Muscle layer of duodenum (tissue), 2 donors: ENCODE data around the gene HDDC3.

Experiments used
- H3K27ac ChIP-seq: one replicate; pipeline ENCODE4 v1.7.0; 2013; ENCODE audit warnings: mild to moderate bottlenecking, low read length
- H3K27me3 ChIP-seq: one replicate; pipeline ENCODE4 v1.7.0; 2013; ENCODE audit warnings: low read depth, mild to moderate bottlenecking, control low read depth, low read length
- H3K36me3 ChIP-seq, 2 donors: one replicate each; pipeline ENCODE4 v1.7.0; 2013; ENCODE audit warnings: low read length in 2 of 2, control low read depth in 1 of 2, mild to moderate bottlenecking in 1 of 2; ENCODE audit not compliant: insufficient read depth in 2 of 2, control insufficient read depth in 1 of 2
- H3K4me1 ChIP-seq, 2 donors: one replicate each; pipeline ENCODE4 v1.7.0; 2013; ENCODE audit warnings: low read length in 2 of 2, mild to moderate bottlenecking in 2 of 2, control low read depth in 1 of 2, moderate library complexity in 1 of 2; ENCODE audit not compliant: insufficient read depth in 2 of 2, control insufficient read depth in 1 of 2
- H3K4me3 ChIP-seq, 2 donors: one replicate each; pipeline ENCODE4 v1.7.0; 2013; ENCODE audit warnings: low read length in 2 of 2, low read depth in 1 of 2, mild to moderate bottlenecking in 1 of 2
- H3K9me3 ChIP-seq, 2 donors: one replicate each; pipeline ENCODE4 v1.7.0; 2013; ENCODE audit warnings: low read length in 2 of 2, control low read depth in 1 of 2, mild to moderate bottlenecking in 1 of 2; ENCODE audit not compliant: control insufficient read depth in 1 of 2
- donor health status: healthy.

The HDDC3 gene

GRCh38 chr15:90931828-90932659 lies at the start of gene HDDC3:
Gene HDDC3, minus strand, starts transcription at chr15:90932549. Its CDS starts 9 bp downstream, at chr15:90932540.
- H3K4me1 ChIP-seq = peaks cover 17 to 36% of the 10 kb centered on the region in 2 donors
- H3K27ac ChIP-seq = peak within 1 kb of the TSS; percentile 96
- no peaks in the 10 kb centered on the region for H3K36me3 ChIP-seq
- H3K4me3 ChIP-seq = peak within 1 kb of the TSS; percentile 68 to 82
- H3K9me3 ChIP-seq = no peaks in the 10 kb centered on the region
- no peaks in the 10 kb centered on the region for H3K27me3 ChIP-seq

GRCh38 chr15:90982135-90982534 lies 49.8 kb upstream of the HDDC3 start:
- Histone ChIP-seq H3K9me3 (no peaks in the 10 kb centered on the region), H3K4me3 (no peak overlapping the region), H3K27me3 (no peaks in the 10 kb centered on the region), H3K4me1 (no peaks in the 10 kb centered on the region), H3K27ac (no peak overlapping the region), H3K36me3 (no peaks in the 10 kb centered on the region)

- Histone ChIP-seq H3K36me3 (no peaks in the 10 kb centered on the region), H3K27ac (no peak overlapping the region), H3K9me3 (no peaks in the 10 kb centered on the region), H3K27me3 (no peaks in the 10 kb centered on the region), H3K4me3 (no peak overlapping the region), H3K4me1 (no peaks in the 10 kb centered on the region)
Measured at GRCh38 chr15:90981681-90982080, 49.3 kb upstream of the HDDC3 start.

- H3K36me3 ChIP-seq = no peaks in the 10 kb centered on the region
- no peak overlapping the region for H3K4me3 ChIP-seq
- H3K27me3 ChIP-seq = no peaks in the 10 kb centered on the region
- no peaks in the 10 kb centered on the region for H3K4me1 ChIP-seq
- H3K27ac ChIP-seq = no peak overlapping the region
- no peaks in the 10 kb centered on the region for H3K9me3 ChIP-seq
Measured at GRCh38 chr15:90979582-90979981, 47.2 kb upstream of the HDDC3 start.

- H3K27me3 ChIP-seq = no peaks in the 10 kb centered on the region
- no peaks in the 10 kb centered on the region for H3K36me3 ChIP-seq
- no peaks in the 10 kb centered on the region for H3K4me1 ChIP-seq
- H3K9me3 ChIP-seq = no peaks in the 10 kb centered on the region
- no peak overlapping the region for H3K4me3 ChIP-seq
- no peak overlapping the region for H3K27ac ChIP-seq
Measured at GRCh38 chr15:90974216-90974615, 41.9 kb upstream of the HDDC3 start.

- Histone ChIP-seq H3K9me3 (no peaks in the 10 kb centered on the region), H3K27ac (no peak overlapping the region), H3K4me1 (no peaks in the 10 kb centered on the region), H3K4me3 (no peak overlapping the region), H3K36me3 (peaks cover 0 to 1% of the 10 kb centered on the region in 2 donors), H3K27me3 (no peaks in the 10 kb centered on the region)
Measured at GRCh38 chr15:90972133-90972532, 39.8 kb upstream of the HDDC3 start.

- Histone ChIP-seq H3K4me1 (no peaks in the 10 kb centered on the region), H3K27me3 (no peaks in the 10 kb centered on the region), H3K4me3 (no peak overlapping the region), H3K9me3 (no peaks in the 10 kb centered on the region), H3K27ac (no peak overlapping the region), H3K36me3 (peaks cover 5 to 13% of the 10 kb centered on the region in 2 donors)
Measured at GRCh38 chr15:90970274-90970673, 37.9 kb upstream of the HDDC3 start.

GRCh38 chr15:90968434-90968833 lies 36.1 kb upstream of the HDDC3 start:
- Histone ChIP-seq H3K9me3 (no peaks in the 10 kb centered on the region), H3K4me1 (no peaks in the 10 kb centered on the region), H3K27me3 (no peaks in the 10 kb centered on the region), H3K4me3 (no peak overlapping the region), H3K27ac (no peak overlapping the region), H3K36me3 (peaks cover 5 to 13% of the 10 kb centered on the region in 2 donors)

GRCh38 chr15:90967206-90967605 lies 34.9 kb upstream of the HDDC3 start:
- Histone ChIP-seq H3K4me3 (no peak overlapping the region), H3K9me3 (no peaks in the 10 kb centered on the region), H3K27ac (no peak overlapping the region), H3K36me3 (peaks cover 5 to 21% of the 10 kb centered on the region in 2 donors), H3K27me3 (no peaks in the 10 kb centered on the region), H3K4me1 (no peaks in the 10 kb centered on the region)

- H3K27ac ChIP-seq = no peak overlapping the region
- H3K27me3 ChIP-seq = no peaks in the 10 kb centered on the region
- peaks cover 15 to 30% of the 10 kb centered on the region in 2 donors for H3K36me3 ChIP-seq
- H3K4me1 ChIP-seq = no peaks in the 10 kb centered on the region
- no peaks in the 10 kb centered on the region for H3K9me3 ChIP-seq
- no peak overlapping the region for H3K4me3 ChIP-seq
Measured at GRCh38 chr15:90966262-90966661, 33.9 kb upstream of the HDDC3 start.

- H3K27me3 ChIP-seq = no peaks in the 10 kb centered on the region
- H3K36me3 ChIP-seq = peaks cover 23 to 35% of the 10 kb centered on the region in 2 donors
- no peak overlapping the region for H3K4me3 ChIP-seq
- H3K27ac ChIP-seq = no peak overlapping the region
- no peaks in the 10 kb centered on the region for H3K9me3 ChIP-seq
- H3K4me1 ChIP-seq = peaks cover 0 to 10% of the 10 kb centered on the region in 2 donors
Measured at GRCh38 chr15:90962021-90962420, 29.7 kb upstream of the HDDC3 start.
